T-cell (primary cell): Measurements from ENCODE around the gene NUP210. TPM values are rescaled to one million over a fixed set of nuclear protein-coding genes. Genes with fewer than 3 reads are reported as not detected.

Experiments
- ATAC-seq, 4 experiments: fragments of 200-7000 bp in 3 of 4; fragments of 150-1000 bp in 1 of 4; cut with Tn5 transposase; replicated peaks in 1 of 4; 1 replicate in 3 of 4; 2 replicates in 1 of 4; pipeline ENCODE4 v1.10.0; 2021; ENCODE audit warnings: moderate library complexity in 3 of 4, mild to moderate bottlenecking in 2 of 4, moderate number of reproducible peaks in 1 of 4
- CTCF ChIA-PET, 2 donors: fragments of 300-600 bp; sonication (Branson Sonifier 250); formaldehyde crosslinking; loops; one replicate each; lab custom pipeline; 2022; ENCODE audit warnings: antibody characterized with exemption in 2 of 2; lab: Charles Lee
- POLR2A ChIA-PET, 2 donors: fragments of 300-600 bp; sonication (Branson Sonifier 250); formaldehyde crosslinking; loops; one replicate each; lab custom pipeline; 2022; ENCODE audit warnings: antibody characterized with exemption in 2 of 2; lab: Charles Lee
- DNase-seq, 35 experiments: peaks; one replicate each; pipeline versions ENCODE4 v3.0.0 to v3.0.0-alpha.2; 2013 to 2023
- H3K27ac ChIP-seq: one replicate; pipeline ENCODE4 v1.5.1; 2013; ENCODE audit warnings: low read length
- H3K27me3 ChIP-seq, 2 experiments: replicated peaks in 1 of 2; 1 replicate in 1 of 2; 2 replicates in 1 of 2; pipeline versions ENCODE4 v1.6.1 to v1.7.0; 2013; ENCODE audit warnings: low read length in 1 of 2, mixed read lengths in 1 of 2; ENCODE audit not compliant: control insufficient read depth in 2 of 2, insufficient read depth in 2 of 2; ENCODE audit errors: extremely low read depth in 1 of 2
- H3K36me3 ChIP-seq, 2 donors: 1 replicate in 1 of 2; 2 replicates in 1 of 2; pipeline versions ENCODE4 v1.6.1 to v1.7.0; 2013; ENCODE audit warnings: low read length in 1 of 2; ENCODE audit not compliant: control insufficient read depth in 2 of 2, insufficient read depth in 1 of 2; ENCODE audit errors: extremely low read depth in 1 of 2
- H3K4me1 ChIP-seq, 2 experiments: 1 replicate in 1 of 2; 2 replicates in 1 of 2; pipeline versions ENCODE4 v1.6.1 to v1.7.0; 2013; ENCODE audit warnings: low read length in 2 of 2, mixed read lengths in 1 of 2; ENCODE audit not compliant: insufficient read depth in 2 of 2, control insufficient read depth in 1 of 2; ENCODE audit errors: extremely low read depth in 1 of 2
- H3K4me3 ChIP-seq, 2 donors: 1 replicate in 1 of 2; 2 replicates in 1 of 2; pipeline versions ENCODE4 v1.5.1 to v1.7.0; 2013; ENCODE audit warnings: mild to moderate bottlenecking in 2 of 2, low read length in 1 of 2, moderate library complexity in 1 of 2; ENCODE audit not compliant: control insufficient read depth in 1 of 2; ENCODE audit errors: extremely low read depth in 1 of 2
- H3K9me3 ChIP-seq: 2 replicates; pipeline ENCODE4 v1.7.0; 2013
- H3K27ac Mint-ChIP-seq, 2 donors: one replicate each; pipeline ENCODE4 v1.8.0; 2020 to 2021; ENCODE audit warnings: mild to moderate bottlenecking in 2 of 2, mixed read lengths in 2 of 2
- H3K27me3 Mint-ChIP-seq, 2 donors: one replicate each; pipeline ENCODE4 v1.8.0; 2021 to 2022; ENCODE audit warnings: mixed read lengths in 2 of 2
- H3K36me3 Mint-ChIP-seq: one replicate; pipeline ENCODE4 v1.8.0; 2021; ENCODE audit warnings: mixed read lengths
- H3K4me1 Mint-ChIP-seq, 3 donors: one replicate each; pipeline ENCODE4 v1.8.0; 2020 to 2022; ENCODE audit warnings: mixed read lengths in 3 of 3, mild to moderate bottlenecking in 1 of 3
- H3K4me3 Mint-ChIP-seq, 3 donors: one replicate each; pipeline ENCODE4 v1.8.0; 2020 to 2022; ENCODE audit warnings: mild to moderate bottlenecking in 3 of 3, mixed read lengths in 3 of 3, moderate library complexity in 3 of 3
- H3K9me3 Mint-ChIP-seq, 3 donors: one replicate each; pipeline ENCODE4 v1.8.0; 2020 to 2022; ENCODE audit warnings: mixed read lengths in 3 of 3
- WGBS: methylation state at CpG from one replicate; pipeline ENCODE4 v1.1.5; 2013; ENCODE audit warnings: missing lambda C conversion rate; ENCODE audit not compliant: insufficient coverage; 5-methylcytosine and 5-hydroxymethylcytosine counted together
- total RNA-seq, 35 experiments: library from RNA in 6 of 35; stranded (reverse) in 6 of 35; fragments of 120-200 nt in 1 of 35; gene quantifications; one replicate each; pipeline versions ENCODE4 v1.2.1 to v1.2.4 and lab custom pipeline; 2013 to 2026

The NUP210 gene
- total RNA-seq, 5 donors from 2014 or later (not counting 1 experiment from before 2014, with no cell fraction given): 117 to 148 (median 125) TPM

GRCh38 chr3:13314877-13315276 lies 105.2 kb downstream of the NUP210 start:
- Histone ChIP-seq H3K27ac (no peak overlapping the region), H3K36me3 (peaks cover 20 to 63% of the 10 kb centered on the region in 2 donors), H3K27me3 (no peaks in the 10 kb centered on the region), H3K9me3 (no peaks in the 10 kb centered on the region), H3K4me3 (no peak overlapping the region), H3K4me1 (no peaks in the 10 kb centered on the region)
- ATAC-seq (no peak), DNase-seq (no peak)
- Mint-ChIP-seq H3K4me1 (no peaks in the 10 kb centered on the region), H3K27me3 (no peaks in the 10 kb centered on the region), H3K27ac (peak overlapping the region in 1 of 2 donors; percentile 48), H3K9me3 (no peaks in the 10 kb centered on the region), H3K4me3 (no peak overlapping the region), H3K36me3 (peaks cover 43% of the 10 kb centered on the region)
- 100% methylated on average over 2 of the region's 3 CpGs for WGBS
- ChIA-PET POLR2A (no interaction called here), CTCF (no interaction called here)

- H3K4me3 ChIP-seq: no peak overlapping the region
- 85% methylated on average over 2 of the region's 10 CpGs for WGBS
- no peak for ATAC-seq
- Mint-ChIP-seq H3K36me3 (peaks cover 35% of the 10 kb centered on the region), H3K4me1 (peaks cover 0 to under 1% (median 0%) of the 10 kb centered on the region in 3 donors), H3K4me3 (no peak overlapping the region), H3K27me3 (no peaks in the 10 kb centered on the region), H3K27ac (no peak overlapping the region), H3K9me3 (no peaks in the 10 kb centered on the region)
- no peak overlapping the region for H3K27ac ChIP-seq
- H3K27me3 ChIP-seq: no peaks in the 10 kb centered on the region
- no peaks in the 10 kb centered on the region for H3K9me3 ChIP-seq
- peaks cover 21 to 53% of the 10 kb centered on the region in 2 donors for H3K36me3 ChIP-seq
- no peaks in the 10 kb centered on the region for H3K4me1 ChIP-seq
- CTCF ChIA-PET: no interaction called here
- no peak for DNase-seq
- POLR2A ChIA-PET: no interaction called here
Observed at GRCh38 chr3:13313813-13314212, 106.3 kb downstream of the NUP210 start.

DNA sequence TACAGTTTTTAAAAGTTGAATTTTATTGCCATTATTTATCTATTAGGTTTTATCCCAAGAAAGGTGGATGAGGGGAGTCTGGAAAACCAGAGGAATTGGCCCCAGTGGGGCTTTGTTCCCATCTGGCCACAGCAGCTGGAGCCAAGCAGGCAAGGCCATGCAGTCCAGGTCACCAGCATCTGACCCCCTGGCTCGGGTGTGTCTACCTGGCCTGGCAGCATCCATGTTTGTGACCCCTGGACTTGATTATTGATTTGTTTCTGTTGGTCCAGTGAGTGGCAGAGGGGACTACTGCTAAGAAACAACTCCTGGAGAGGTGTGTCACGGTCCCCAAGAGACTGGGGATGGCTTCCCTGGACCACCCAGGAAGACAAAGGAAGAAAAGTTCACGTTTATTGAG lies 111.1 kb downstream of the NUP210 start:
- POLR2A ChIA-PET: no interaction called here
- CTCF ChIA-PET: no interaction called here
- whole genome bisulfite sequencing: 83% methylated on average over 3 of the region's 3 CpGs

DNA sequence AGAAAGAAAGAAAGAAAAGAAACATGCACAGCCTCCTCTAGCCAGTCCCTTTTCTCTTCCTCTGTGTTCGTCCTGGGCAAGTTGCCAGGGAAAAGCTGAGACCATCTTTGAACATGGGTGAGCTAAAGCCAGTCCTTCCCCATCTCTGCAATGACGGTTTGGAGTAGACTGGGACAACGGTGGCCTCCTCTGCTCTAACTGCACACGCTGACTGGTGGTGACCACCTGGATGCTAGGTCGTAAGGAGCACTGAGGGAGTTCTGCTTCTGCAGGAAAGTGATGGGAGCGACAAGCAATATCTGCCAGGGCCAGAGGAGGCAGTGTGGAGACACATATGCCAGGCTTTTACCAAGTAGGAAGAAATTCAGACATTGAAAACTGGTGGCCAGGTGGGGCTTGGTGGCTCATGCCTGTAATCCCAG lies 111.7 kb downstream of the NUP210 start:
- peaks cover 3 to 11% (median 6%) of the 10 kb centered on the region in 3 donors for H3K4me1 Mint-ChIP-seq
- peak overlapping the region; percentile 50 to 75 for H3K27ac Mint-ChIP-seq
- DNase-seq: peak in 17 of 35 experiments; percentile 11 to 52 (median 19)
- no peaks in the 10 kb centered on the region for H3K27me3 Mint-ChIP-seq
- WGBS: 49% methylated on average over 3 of the region's 6 CpGs
- peaks cover 2 to 5% of the 10 kb centered on the region in 2 donors for H3K36me3 ChIP-seq
- ATAC-seq: peak; percentile 45 to 66 (median 52)
- H3K4me3 ChIP-seq: no peak overlapping the region
- H3K4me1 ChIP-seq: no peaks in the 10 kb centered on the region
- CTCF ChIA-PET: interaction anchor here in 1 of 2 donors (0.5 kb wide), 1 partner anchor 56 kb away, joined by 3 read pairs; no protein-coding TSS in a partner anchor
- POLR2A ChIA-PET: no interaction called here
- H3K27me3 ChIP-seq: peaks cover 0 to 3% of the 10 kb centered on the region in 2 experiments
- H3K4me3 Mint-ChIP-seq: no peak overlapping the region
- H3K9me3 Mint-ChIP-seq: no peaks in the 10 kb centered on the region
- no peak overlapping the region for H3K27ac ChIP-seq
- no peaks in the 10 kb centered on the region for H3K36me3 Mint-ChIP-seq
- no peaks in the 10 kb centered on the region for H3K9me3 ChIP-seq

More for the DNA sequence above, 111.1 kb downstream of the NUP210 start:
- Histone ChIP-seq H3K36me3 (peaks cover 8 to 11% of the 10 kb centered on the region in 2 donors), H3K27ac (no peak overlapping the region), H3K9me3 (no peaks in the 10 kb centered on the region), H3K4me1 (no peaks in the 10 kb centered on the region), H3K27me3 (peaks cover 0 to 3% of the 10 kb centered on the region in 2 experiments), H3K4me3 (no peak overlapping the region)
- DNase-seq: no peak
- H3K4me1 Mint-ChIP-seq: peaks cover 3 to 11% (median 6%) of the 10 kb centered on the region in 3 donors
- H3K36me3 Mint-ChIP-seq: no peaks in the 10 kb centered on the region
- no peak overlapping the region for H3K4me3 Mint-ChIP-seq
- ATAC-seq: no peak
- H3K27me3 Mint-ChIP-seq: no peaks in the 10 kb centered on the region
- H3K27ac Mint-ChIP-seq: peak overlapping the region; percentile 11 to 75
- H3K9me3 Mint-ChIP-seq: no peaks in the 10 kb centered on the region

GRCh38 chr3:13307041-13307440 lies 113.1 kb downstream of the NUP210 start:
- Histone ChIP-seq H3K27ac (no peak overlapping the region), H3K4me3 (no peak overlapping the region), H3K4me1 (no peaks in the 10 kb centered on the region), H3K9me3 (no peaks in the 10 kb centered on the region), H3K36me3 (peaks cover 0 to 3% of the 10 kb centered on the region in 2 donors), H3K27me3 (peaks cover 0 to 4% of the 10 kb centered on the region in 2 experiments)
- ChIA-PET CTCF (interaction anchor here (0.6 to 0.7 kb wide), 2 partner anchors 30 to 146 kb away, joined by 3 read pairs; no protein-coding TSS in a partner anchor), POLR2A (no interaction called here)
- peaks cover 3 to 11% (median 6%) of the 10 kb centered on the region in 3 donors for H3K4me1 Mint-ChIP-seq
- ATAC-seq: no peak
- no peak overlapping the region for H3K27ac Mint-ChIP-seq
- H3K27me3 Mint-ChIP-seq: no peaks in the 10 kb centered on the region
- WGBS: 92% methylated on average over 10 of the region's 11 CpGs
- H3K36me3 Mint-ChIP-seq: no peaks in the 10 kb centered on the region
- no peak for DNase-seq
- H3K9me3 Mint-ChIP-seq: no peaks in the 10 kb centered on the region
- no peak overlapping the region for H3K4me3 Mint-ChIP-seq

DNA sequence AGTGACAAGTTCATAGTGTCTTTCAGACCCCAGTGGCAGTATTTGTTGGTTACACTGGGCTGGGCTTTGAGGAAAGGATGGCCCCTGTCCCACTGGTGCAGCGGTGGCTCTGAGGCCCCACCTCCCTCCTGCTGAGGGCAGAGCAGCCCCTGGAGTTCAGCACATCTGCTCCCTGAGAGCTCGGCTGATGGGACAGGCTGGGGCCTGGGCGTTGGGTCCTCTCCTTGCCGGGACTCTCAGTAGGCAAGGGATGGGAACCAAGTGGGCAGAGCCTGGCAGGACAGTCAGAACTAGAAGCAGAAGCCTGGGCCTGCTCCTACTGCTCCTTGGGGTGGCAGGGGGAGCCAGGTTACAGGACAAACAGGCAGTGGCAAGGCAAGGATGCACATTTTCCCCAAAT lies 114.5 kb downstream of the NUP210 start:
- Histone ChIP-seq H3K4me1 (no peaks in the 10 kb centered on the region), H3K9me3 (no peaks in the 10 kb centered on the region), H3K27ac (no peak overlapping the region), H3K4me3 (no peak overlapping the region), H3K36me3 (peaks cover 0 to 3% of the 10 kb centered on the region in 2 donors), H3K27me3 (peaks cover 0 to 15% of the 10 kb centered on the region in 2 experiments)
- no peaks in the 10 kb centered on the region for H3K9me3 Mint-ChIP-seq
- WGBS: 86% methylated on average over 4 of the region's 4 CpGs
- H3K4me3 Mint-ChIP-seq: no peak overlapping the region
- H3K4me1 Mint-ChIP-seq: peaks cover 3 to 11% (median 6%) of the 10 kb centered on the region in 3 donors
- ChIA-PET POLR2A (no interaction called here), CTCF (no interaction called here)
- ATAC-seq (no peak), DNase-seq (no peak)
- H3K36me3 Mint-ChIP-seq: no peaks in the 10 kb centered on the region
- H3K27me3 Mint-ChIP-seq: no peaks in the 10 kb centered on the region
- H3K27ac Mint-ChIP-seq: no peak overlapping the region
